T-helper 22 cell (primary cell): Measurements from ENCODE around the gene PERM1.
"Not testable (repeated sequence)": the region's sequence is repeated elsewhere in the genome, so short reads cannot be mapped to it uniquely, and the experiment has no call there.

Experiments used
- DNase-seq: peaks from one replicate; pipeline ENCODE4 v3.0.0-alpha.2; 2020; ENCODE audit warnings: low read depth

The PERM1 gene

DNA sequence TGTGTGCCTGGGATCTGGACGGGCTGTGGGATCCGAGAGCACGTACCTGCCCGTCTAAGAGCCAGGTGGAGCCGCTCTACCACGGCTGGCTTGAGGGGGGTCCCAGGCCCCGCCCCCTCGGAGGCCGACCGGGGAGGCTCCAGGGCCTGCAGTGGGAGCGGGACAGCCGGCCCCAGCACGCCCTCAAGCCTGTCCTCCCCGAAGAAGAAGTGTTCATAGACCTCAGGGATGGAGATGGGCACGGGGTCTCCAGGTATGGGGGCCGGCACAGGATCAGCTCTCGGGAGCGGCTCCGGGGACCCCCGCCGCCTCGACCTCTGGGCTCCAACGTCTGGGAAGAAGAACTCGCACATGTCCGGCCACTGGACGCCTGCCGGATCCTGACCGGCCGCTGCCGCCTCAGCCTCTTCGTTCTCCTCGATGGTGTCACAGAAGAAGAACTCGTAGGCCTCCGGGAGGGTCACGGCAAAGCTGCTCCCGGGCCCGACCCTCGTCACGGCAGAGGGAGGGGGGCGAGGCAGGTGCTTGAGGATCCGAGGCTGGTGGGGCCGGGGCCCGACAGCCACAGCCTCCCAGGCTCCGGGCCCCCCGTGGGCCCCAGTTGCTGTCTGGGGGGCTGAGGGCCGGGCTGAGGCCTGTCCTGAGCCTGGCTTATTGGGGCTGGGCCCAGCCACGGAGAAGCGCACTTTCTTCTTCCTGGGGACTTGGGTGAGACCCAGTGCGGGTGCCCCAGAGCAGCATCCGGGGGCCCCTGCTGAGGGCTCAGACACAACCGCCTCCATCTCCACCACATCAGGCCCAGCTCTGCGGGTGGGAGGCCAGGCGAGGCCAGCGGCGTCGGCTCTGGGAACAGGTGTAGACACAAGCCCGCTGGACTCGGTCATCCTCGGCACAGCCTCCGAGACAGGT, 2.8 kb downstream of the PERM1 start:
- no peak for DNase-seq

DNA sequence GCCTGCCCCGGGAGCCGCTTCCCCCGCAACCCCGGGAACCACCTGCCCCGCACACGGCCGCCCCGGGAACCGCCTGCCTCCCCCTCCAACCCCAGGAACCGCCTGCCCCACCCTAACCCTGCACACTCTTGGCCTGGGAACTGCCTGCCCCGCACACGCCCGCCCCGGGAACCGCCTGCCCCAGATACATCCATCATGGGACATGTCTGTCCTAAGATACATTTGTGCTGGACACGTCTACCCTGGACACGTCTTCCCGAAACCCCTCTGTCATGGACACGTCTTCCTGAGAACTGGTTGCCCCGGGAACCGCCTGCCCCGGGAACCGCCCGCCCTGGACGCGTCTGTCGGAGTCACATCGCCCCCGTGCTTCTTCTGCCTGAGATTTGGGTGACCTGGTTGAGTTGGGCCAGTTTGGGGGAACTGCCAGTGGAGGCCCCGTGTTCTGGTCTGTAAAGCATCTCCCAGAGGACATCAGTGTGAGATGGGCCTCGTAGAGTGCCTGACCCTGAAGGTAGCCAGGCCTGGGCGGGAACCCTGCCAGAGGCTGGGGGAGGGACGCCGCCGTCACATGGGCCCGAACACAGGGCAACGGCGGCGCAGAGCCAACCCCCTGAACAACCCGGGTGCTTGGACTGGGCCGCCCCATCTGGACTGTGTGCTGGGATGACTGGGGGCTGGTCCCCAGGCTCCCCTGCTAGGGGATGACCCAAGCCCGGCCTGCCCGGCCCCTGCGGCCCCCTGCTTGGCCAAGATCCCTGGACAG, 3.6 kb downstream of the PERM1 start:
- no peak for DNase-seq

DNA sequence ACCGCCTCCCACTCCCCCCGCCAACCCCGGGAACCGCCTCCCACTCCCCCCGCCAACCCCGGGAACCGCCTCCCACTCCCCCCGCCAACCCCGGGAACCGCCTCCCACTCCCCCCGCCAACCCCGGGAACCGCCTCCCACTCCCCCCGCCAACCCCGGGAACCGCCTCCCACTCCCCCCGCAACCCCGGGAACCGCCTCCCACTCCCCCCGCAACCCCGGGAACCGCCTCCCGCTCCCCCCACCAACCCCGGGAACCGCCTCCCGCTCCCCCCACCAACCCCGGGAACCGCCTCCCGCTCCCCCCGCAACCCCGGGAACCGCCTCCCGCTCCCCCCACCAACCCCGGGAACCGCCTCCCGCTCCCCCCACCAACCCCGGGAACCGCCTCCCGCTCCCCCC, 5.1 kb downstream of the PERM1 start:
- not testable (repeated sequence) for DNase-seq

DNA sequence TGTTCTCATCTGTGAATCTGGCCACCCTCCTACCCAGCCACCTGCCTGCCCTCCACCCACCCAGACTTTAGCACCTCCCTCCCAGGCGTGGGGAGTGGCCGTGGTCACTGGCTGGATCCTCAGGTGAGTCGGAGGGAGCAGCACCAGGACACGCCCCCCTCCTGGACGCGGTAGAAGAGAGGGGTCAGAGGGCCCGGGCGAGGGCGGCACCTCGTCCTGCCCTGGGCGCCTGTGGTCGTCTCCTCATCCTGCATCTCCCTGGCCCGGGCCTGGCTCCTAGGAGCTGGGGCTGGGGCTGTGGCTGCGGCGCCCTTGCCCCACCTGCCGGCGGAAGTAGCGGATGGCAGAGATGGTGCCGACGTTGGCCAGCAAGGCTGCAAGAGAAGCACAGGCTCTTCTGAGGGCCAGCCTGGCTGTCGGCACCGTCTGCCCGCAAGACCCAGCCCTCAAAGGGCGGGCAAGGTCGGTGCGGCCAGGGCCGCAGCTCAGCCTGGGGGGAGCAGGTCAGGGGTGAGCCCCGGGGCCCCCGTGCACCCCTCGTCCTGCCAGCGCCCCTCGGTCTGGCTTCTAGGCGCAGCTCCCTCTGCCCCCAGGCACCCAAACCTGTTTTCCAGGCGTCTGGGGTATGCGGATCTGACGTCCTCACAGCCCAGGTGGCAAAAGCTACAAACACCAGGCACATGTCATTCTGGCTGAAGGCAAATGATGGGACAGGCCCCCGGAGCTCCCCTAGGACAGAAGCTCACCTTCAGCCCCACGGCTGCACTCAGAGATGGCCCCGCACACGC, 5.8 kb downstream of the PERM1 start:
- no peak for DNase-seq

GRCh38 chr1:975365-975764, 6.5 kb downstream of the PERM1 start:
- no peak for DNase-seq

DNA sequence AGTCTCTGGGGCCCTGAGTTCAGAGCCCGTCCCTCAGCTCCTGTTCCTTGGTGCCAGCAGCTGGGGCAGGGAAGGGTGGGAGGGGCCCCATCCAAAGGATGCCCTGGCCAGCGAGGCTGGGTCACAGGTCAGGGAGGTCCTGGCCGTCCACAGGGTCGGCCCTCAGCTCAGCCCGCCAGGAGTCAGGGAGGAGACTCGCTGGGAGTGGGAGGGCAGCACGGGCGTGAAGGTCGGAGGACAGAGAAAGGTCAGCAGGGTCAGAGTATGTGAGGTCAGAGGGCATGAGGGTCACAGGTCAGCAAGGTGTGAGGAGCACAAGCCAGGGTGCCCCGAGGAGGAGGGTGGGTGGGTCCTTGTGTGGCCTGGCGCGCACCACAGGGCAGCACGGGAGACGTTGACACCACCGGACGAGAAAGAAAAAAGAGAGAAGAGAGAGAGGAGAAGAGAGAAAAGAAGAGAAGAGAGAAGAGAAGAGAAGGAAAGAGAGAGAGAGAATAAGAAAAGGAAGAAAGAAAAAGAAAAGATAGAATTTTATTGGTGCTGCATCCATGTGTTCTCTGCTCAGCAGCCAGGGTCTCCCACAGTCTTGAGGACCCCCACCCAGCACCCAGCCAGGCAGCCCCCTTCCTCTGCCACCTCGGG, 7.1 kb downstream of the PERM1 start:
- DNase-seq = no peak

DNA sequence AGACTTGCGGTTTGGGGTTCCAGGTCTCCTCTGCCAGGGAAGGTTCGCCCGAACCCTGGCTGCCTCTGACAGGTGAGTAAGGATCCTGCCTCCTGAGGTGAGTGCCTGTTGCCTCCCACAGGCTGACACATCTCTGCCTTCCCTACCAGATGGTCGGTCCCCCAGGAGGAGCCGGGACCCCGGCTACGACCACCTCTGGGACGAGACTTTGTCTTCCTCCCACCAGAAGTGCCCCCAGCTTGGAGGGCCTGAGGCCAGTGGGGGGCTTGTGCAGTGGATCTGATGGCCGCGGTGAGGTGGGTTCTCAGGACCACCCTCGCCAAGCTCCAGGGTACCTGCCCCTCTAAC, 7.6 kb downstream of the PERM1 start:
- DNase-seq = no peak

DNA sequence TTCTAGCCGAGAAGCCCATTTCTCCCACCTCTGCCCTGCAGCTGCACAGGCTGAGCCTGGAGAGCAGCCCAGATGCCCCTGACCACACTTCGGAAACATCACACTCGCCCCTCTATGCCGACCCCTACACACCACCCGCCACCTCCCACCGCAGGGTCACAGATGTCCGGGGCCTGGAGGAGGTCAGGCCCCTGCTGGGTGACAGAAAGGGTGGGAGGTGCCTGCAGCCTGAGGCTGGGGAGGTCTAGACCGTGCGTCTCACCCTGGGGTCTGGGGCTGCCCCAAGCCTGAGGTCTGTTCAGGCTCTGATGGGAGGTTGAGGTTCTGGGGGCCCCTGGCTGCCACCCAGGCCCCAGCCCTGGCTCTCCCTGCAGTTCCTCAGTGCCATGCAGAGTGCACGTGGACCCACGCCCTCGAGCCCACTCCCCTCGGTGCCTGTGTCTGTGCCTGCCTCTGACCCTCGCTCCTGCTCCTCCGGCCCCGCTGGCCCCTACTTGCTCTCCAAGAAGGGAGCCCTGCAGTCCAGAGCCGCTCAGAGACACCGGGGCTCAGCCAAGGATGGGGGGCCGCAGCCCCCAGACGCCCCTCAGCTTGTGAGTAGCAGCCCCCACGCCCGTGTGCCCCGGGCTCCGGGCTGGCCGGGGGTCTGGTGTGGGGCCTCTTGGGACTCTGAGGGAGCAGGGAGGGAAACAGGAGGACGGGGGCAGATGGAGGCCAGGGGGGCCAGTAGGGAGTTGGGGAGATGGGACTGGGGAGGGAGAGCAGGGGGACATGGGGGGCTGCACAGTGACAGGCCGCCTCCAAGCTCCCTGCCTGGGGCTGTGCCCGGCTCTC, 8.2 kb downstream of the PERM1 start:
- no peak for DNase-seq

DNA sequence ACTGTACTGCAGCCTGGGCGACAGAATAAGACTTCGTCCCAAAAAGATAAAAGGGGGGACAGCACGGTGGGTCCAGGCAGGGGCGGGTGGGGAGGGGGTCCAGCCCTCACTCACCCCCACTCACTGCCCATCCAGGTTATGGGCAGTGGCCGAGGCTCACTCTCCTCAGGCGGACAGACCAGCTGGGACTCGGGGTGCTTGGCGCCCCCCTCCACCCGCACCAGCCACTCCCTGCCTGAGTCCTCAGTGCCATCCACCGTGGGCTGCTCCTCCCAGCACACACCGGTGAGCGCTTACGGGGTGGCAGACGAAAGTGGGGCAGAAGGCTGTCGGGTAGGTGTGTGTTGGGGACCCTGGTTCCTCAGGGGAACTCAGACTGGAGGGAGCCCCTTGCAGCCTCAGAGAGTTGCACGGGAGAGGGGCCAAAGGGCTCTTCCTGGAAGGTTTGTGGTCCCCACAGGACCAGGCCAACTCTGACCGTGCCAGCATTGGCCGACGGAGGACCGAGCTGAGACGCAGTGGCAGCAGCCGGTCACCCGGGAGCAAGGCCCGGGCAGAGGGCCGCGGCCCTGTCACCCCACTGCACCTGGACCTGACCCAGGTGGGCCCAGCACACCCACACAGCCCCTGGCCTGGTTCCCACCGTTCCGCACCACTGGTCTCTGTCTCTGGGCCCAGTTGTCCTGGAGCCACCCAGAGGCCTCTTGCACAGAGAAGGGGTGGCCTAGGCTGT, 9.0 kb downstream of the PERM1 start:
- no peak for DNase-seq

DNA sequence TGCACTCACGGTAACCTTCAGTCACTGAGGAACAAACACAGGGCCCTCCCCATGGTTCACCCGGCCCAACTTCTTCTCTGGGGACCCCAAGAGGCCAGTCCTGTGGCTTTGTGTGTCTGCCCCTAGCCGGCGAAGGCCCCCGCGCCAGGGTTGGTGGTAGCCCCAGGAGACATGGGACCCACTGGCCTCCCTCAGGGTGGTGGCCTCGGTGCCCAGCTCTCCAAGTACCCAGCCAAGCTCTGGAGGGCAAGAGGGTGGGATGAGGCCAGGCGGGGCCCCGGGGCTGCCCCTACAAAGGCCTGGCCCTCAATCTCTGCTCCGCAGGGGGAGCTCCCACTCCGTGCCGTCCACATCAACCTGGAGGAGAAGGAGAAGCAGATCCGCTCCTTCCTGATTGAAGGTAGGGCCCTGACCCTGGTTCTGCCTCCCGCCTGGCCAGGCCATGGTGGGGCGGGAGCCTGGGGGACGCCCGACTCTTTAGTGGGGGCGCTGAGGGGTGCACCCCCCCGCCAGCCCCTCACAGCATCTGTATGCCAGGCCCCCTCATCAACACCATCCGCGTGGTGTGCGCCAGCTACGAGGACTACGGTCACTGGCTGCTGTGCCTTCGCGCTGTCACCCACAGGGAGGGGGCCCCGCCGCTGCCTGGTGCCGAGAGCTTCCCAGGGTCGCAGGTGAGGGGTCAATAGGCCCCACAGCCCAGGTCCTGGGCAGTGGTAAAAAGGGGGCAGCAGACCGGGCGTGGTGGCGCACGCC, 10.0 kb downstream of the PERM1 start:
- no peak for DNase-seq

- no peak for DNase-seq
Measured at GRCh38 chr1:970973-971730, 10.7 kb downstream of the PERM1 start.

GRCh38 chr1:970242-970972, 11.5 kb downstream of the PERM1 start:
- DNase-seq = no peak

DNA sequence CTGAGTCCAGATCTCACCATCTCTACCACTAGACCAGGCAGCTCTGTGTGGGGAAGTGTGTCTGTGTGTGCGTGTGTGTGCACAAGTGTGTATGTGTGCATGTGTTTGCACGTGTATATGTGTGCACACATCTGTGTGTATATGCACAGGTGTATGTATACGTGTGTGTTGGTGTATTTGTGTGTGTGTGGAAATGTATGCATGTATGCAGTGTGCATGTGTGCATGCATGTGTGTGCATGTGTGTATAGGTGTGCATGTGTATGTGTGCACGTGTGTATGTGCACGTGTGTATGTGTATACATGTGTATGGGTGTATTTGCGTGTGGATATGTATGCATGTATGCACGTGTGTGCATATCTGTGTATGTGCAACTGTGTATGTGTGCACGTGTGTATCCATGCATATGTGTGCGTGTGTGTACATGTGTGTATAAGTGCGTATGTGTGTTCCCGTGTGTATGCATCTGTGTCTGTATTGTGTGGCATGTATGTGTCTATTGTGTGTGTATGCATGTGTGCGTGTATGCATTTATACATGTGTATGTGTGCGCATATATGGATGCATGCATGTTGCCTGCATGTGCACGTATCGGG, 12.5 kb downstream of the PERM1 start:
- no peak for DNase-seq

GRCh38 chr1:967466-968343, 14.2 kb downstream of the PERM1 start:
- DNase-seq = no peak

DNA sequence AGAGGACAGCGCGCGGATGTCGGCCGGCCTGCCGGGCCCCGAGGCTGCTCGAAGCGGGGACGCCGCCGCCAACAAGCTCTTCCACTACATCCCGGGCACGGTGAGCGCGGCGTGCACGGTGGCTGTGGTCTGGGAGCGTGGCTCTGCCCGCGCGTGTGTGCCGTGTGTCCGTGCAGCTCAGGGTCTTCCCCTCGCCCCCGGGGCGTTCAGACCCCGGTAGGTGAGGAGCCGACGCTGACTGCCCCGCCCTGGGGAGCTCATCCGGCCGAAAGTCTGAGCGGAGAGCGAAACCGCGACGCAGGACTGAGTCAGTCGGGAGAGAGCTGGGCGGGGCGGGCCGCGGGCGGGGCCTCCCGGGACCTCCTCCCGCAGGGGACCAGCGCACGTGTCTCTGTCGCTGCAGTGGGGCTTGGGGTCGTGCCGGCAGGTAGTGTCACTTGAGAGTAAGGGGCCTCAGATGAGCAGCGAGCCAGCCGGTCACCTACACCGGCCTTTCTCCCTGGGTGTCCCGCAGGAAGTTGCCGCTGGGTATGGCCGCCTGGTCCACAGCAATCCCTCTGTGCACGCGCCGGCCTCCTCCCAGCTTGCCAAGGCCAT, 15.1 kb downstream of the PERM1 start:
- DNase-seq = peak; percentile 63

DNA sequence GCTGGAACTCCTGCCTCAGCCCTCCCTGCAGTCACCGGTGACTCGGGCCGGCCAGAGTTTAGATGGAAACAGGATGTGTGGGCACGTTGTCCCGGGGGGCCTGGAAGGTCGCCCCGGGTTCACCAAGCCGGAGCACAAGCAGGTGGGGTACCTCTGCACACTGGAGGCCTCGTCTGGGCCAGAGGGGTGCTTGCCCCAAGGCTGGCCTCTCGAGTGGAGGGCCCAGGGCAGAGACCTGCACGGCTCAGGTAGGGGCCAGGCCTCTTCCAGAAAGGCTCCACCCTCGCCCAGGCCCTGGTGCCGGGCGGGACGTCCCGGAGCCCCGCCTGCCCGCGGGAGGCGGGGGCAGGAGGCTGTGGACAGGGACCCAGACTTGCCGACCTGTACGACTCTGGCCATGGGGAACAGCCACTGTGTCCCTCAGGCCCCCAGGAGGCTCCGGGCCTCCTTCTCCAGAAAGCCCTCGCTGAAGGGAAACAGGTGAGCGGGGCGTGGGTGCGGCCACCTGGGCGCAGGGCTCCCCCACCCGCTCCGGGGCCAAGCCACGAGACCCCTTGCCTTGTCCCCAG, 15.7 kb downstream of the PERM1 start, which contains the start of gene PLEKHN1:
PLEKHN1 (plus strand) TSS at position 348 of the 569 bp plus-strand sequence; CDS start at position 398, 50 bp downstream.
- DNase-seq = no peak
